ENCODE results near the gene CSNK2B. TPM values are rescaled to one million over a fixed set of nuclear protein-coding genes. Genes with fewer than 3 reads are reported as not detected.

CSNK2B gene
- 142 and 163 TPM in 2 replicates for total RNA-seq
- long read RNA-seq, transcript CSNK2B-203 (7 exons, 948 nt), result major isoform, 60 of 71 reads
- long read RNA-seq, partial matches to known transcripts, result 2 of 71 reads
- long read RNA-seq, other reads (novel, unspliced or antisense), result 4 of 71 reads

GRCh38 chr6:31665501-31666336 is at the start of gene CSNK2B:
CSNK2B (plus strand) TSS chr6:31666080; CDS start chr6:31666832, 752 bp downstream.
- Mint-ChIP-seq H3K4me3 (ENCODE audit: unreplicated experiment) (peak within 1 kb of the TSS; percentile 95), H3K9me3 (ENCODE audit: unreplicated experiment) (no peaks in the 10 kb centered on the region), H3K27me3 (ENCODE audit: unreplicated experiment) (no peaks in the 10 kb centered on the region), H3K27ac (ENCODE audit: unreplicated experiment) (peak within 1 kb of the TSS; percentile 96), H3K36me3 (ENCODE audit: unreplicated experiment) (peaks cover 32% of the 10 kb centered on the region), H3K4me1 (ENCODE audit: unreplicated experiment) (peaks cover 44% of the 10 kb centered on the region)
- TF ChIP-seq CTCF (IDR thresholded peaks at IDR 0.05), result no peak
- DNase-seq (ENCODE audit: extremely low spot score, unreplicated experiment), result peak; percentile 98

GRCh38 chr6:31617010-31617409 is 48.9 kb upstream of the CSNK2B start:
- no peak for DNase-seq (ENCODE audit: extremely low spot score, unreplicated experiment)
- H3K27ac Mint-ChIP-seq (ENCODE audit: unreplicated experiment), result no peak overlapping the region
- H3K27me3 Mint-ChIP-seq (ENCODE audit: unreplicated experiment), result no peaks in the 10 kb centered on the region
- no peak for TF ChIP-seq CTCF (IDR thresholded peaks at IDR 0.05)
- no peaks in the 10 kb centered on the region for H3K9me3 Mint-ChIP-seq (ENCODE audit: unreplicated experiment)
- peaks cover 8% of the 10 kb centered on the region for H3K4me1 Mint-ChIP-seq (ENCODE audit: unreplicated experiment)
- H3K36me3 Mint-ChIP-seq (ENCODE audit: unreplicated experiment), result no peaks in the 10 kb centered on the region
- no peak overlapping the region for H3K4me3 Mint-ChIP-seq (ENCODE audit: unreplicated experiment)

- H3K4me3 Mint-ChIP-seq (ENCODE audit: unreplicated experiment), result peak overlapping the region; percentile 80
- peak overlapping the region; percentile 100 for H3K27ac Mint-ChIP-seq (ENCODE audit: unreplicated experiment)
- no peaks in the 10 kb centered on the region for H3K27me3 Mint-ChIP-seq (ENCODE audit: unreplicated experiment)
- DNase-seq (ENCODE audit: extremely low spot score, unreplicated experiment), result peak; percentile 99
- TF ChIP-seq CTCF (IDR thresholded peaks at IDR 0.05), result no peak
- H3K4me1 Mint-ChIP-seq (ENCODE audit: unreplicated experiment), result peaks cover 18% of the 10 kb centered on the region
- no peaks in the 10 kb centered on the region for H3K9me3 Mint-ChIP-seq (ENCODE audit: unreplicated experiment)
- H3K36me3 Mint-ChIP-seq (ENCODE audit: unreplicated experiment), result peaks cover 16% of the 10 kb centered on the region
Measured at GRCh38 chr6:31619805-31620585, 45.9 kb upstream of the CSNK2B start.

GRCh38 chr6:31620586-31621319 is 45.1 kb upstream of the CSNK2B start, which contains the start of gene PRRC2A:
PRRC2A (plus strand) TSS chr6:31620715; CDS start chr6:31622790, 2,075 bp downstream.
- no peak for DNase-seq (ENCODE audit: extremely low spot score, unreplicated experiment)
- H3K27ac Mint-ChIP-seq (ENCODE audit: unreplicated experiment), result peak within 1 kb of the TSS; percentile 100
- H3K9me3 Mint-ChIP-seq (ENCODE audit: unreplicated experiment), result no peaks in the 10 kb centered on the region
- peaks cover 21% of the 10 kb centered on the region for H3K36me3 Mint-ChIP-seq (ENCODE audit: unreplicated experiment)
- peaks cover 18% of the 10 kb centered on the region for H3K4me1 Mint-ChIP-seq (ENCODE audit: unreplicated experiment)
- peak within 1 kb of the TSS; percentile 80 for H3K4me3 Mint-ChIP-seq (ENCODE audit: unreplicated experiment)
- TF ChIP-seq CTCF (IDR thresholded peaks at IDR 0.05), result no peak
- no peaks in the 10 kb centered on the region for H3K27me3 Mint-ChIP-seq (ENCODE audit: unreplicated experiment)

Data from osteocyte (in vitro differentiated cells).